B cell (primary cell): Measurements from ENCODE around the gene KCNIP1. TPM values are rescaled to one million over a fixed set of nuclear protein-coding genes. Genes with fewer than 3 reads are reported as not detected.

Experiments
- ATAC-seq: fragments of 200-7000 bp; cut with Tn5 transposase; one replicate; pipeline ENCODE4 v1.10.0; 2021; ENCODE audit warnings: low read depth, mild to moderate bottlenecking, moderate number of reproducible peaks, moderate library complexity
- CTCF ChIA-PET: fragments of 350-600 bp; sonication (Branson Sonifier 250); formaldehyde crosslinking; loops from one replicate; lab custom pipeline; 2021; ENCODE audit warnings: antibody characterized with exemption, inconsistent platforms; lab: Charles Lee
- POLR2A ChIA-PET: fragments of 350-600 bp; sonication (Branson Sonifier 250); formaldehyde crosslinking; loops from one replicate; lab custom pipeline; 2021; ENCODE audit warnings: antibody characterized with exemption; lab: Charles Lee
- DNase-seq: peaks from one replicate; pipeline ENCODE4 v3.0.0; 2013
- H2AFZ ChIP-seq: 2 replicates; pipeline ENCODE4 v1.6.1; 2012; ENCODE audit warnings: mild to moderate bottlenecking, low read depth, low read length; ENCODE audit not compliant: insufficient read depth, poor library complexity, severe bottlenecking
- H3K27ac ChIP-seq, 2 donors: 1 replicate in 1 of 2; 2 replicates in 1 of 2; pipeline ENCODE4 v1.5.1; 2012 to 2013; ENCODE audit warnings: low read length in 2 of 2, mild to moderate bottlenecking in 2 of 2, moderate library complexity in 1 of 2
- H3K27me3 ChIP-seq, 4 experiments: fragments of 200-600 bp in 1 of 4; sonication (generic) in 1 of 4; replicated peaks in 1 of 4; 1 replicate in 2 of 4; 2 replicates in 2 of 4; pipeline versions ENCODE4 v1.6.1 to v1.7.0; 2013 to 2016; ENCODE audit warnings: low read length in 3 of 4, mild to moderate bottlenecking in 2 of 4, mixed read lengths in 1 of 4, moderate library complexity in 1 of 4; ENCODE audit not compliant: insufficient read depth in 4 of 4, control insufficient read depth in 3 of 4; ENCODE audit errors: control extremely low read depth in 1 of 4
- H3K36me3 ChIP-seq, 2 experiments: replicated peaks in 1 of 2; 1 replicate in 1 of 2; 2 replicates in 1 of 2; pipeline versions ENCODE4 v1.6.1 to v1.7.1; 2013; ENCODE audit warnings: low read length in 1 of 2; ENCODE audit not compliant: insufficient read depth in 2 of 2, control insufficient read depth in 1 of 2; ENCODE audit errors: control extremely low read depth in 1 of 2, extremely low read depth in 1 of 2
- H3K4me1 ChIP-seq, 2 donors: fragments of 200-600 bp in 1 of 2; sonication (generic) in 1 of 2; 1 replicate in 1 of 2; 2 replicates in 1 of 2; pipeline versions ENCODE4 v1.5.1 to v1.6.1; 2013 to 2017; ENCODE audit warnings: low read length in 2 of 2; ENCODE audit not compliant: control insufficient read depth in 2 of 2, insufficient read depth in 2 of 2
- H3K4me2 ChIP-seq: replicated peaks from 2 replicates; pipeline ENCODE3; 2012; ENCODE audit warnings: mild to moderate bottlenecking, low read depth, low read length; ENCODE audit not compliant: poor library complexity, severe bottlenecking
- H3K4me3 ChIP-seq, 5 experiments: fragments of 200-600 bp in 1 of 5; sonication (generic) in 1 of 5; 1 replicate in 3 of 5; 2 replicates in 2 of 5; pipeline versions ENCODE4 v1.5.1 to v1.7.0; 2011 to 2016; ENCODE audit warnings: low read length in 4 of 5, mild to moderate bottlenecking in 4 of 5, low read depth in 2 of 5, control low read depth in 1 of 5, moderate library complexity in 1 of 5; ENCODE audit not compliant: insufficient read depth in 1 of 5; ENCODE audit errors: control extremely low read depth in 1 of 5, extremely low read depth in 1 of 5
- H3K79me2 ChIP-seq: fragments of 200-600 bp; sonication (generic); one replicate; pipeline ENCODE4 v1.6.0; 2016; ENCODE audit warnings: low read length; ENCODE audit not compliant: control insufficient read depth, insufficient read depth
- H3K9ac ChIP-seq: fragments of 200-600 bp; sonication (generic); 2 replicates; pipeline ENCODE4 v1.6.1; 2017; ENCODE audit warnings: mild to moderate bottlenecking, low read length, moderate library complexity
- H3K9me3 ChIP-seq, 3 donors: one replicate each; pipeline versions ENCODE4 v1.6.1 to v1.7.1; 2013; ENCODE audit warnings: low read length in 2 of 3; ENCODE audit not compliant: control insufficient read depth in 2 of 3, insufficient read depth in 1 of 3; ENCODE audit errors: control extremely low read depth in 1 of 3
- H4K20me1 ChIP-seq: 2 replicates; pipeline ENCODE4 v1.6.0; 2012; ENCODE audit warnings: mild to moderate bottlenecking, low read length; ENCODE audit not compliant: insufficient read depth, control insufficient read depth, poor library complexity, severe bottlenecking
- H3K27ac Mint-ChIP-seq: one replicate; pipeline ENCODE4 v1.8.0; 2021; ENCODE audit warnings: mixed read lengths
- H3K27me3 Mint-ChIP-seq: one replicate; pipeline ENCODE4 v1.8.0; 2021; ENCODE audit warnings: mixed read lengths
- H3K4me1 Mint-ChIP-seq: one replicate; pipeline ENCODE4 v1.8.0; 2021; ENCODE audit warnings: mixed read lengths
- H3K4me3 Mint-ChIP-seq: one replicate; pipeline ENCODE4 v1.8.0; 2021; ENCODE audit warnings: mixed read lengths
- H3K9me3 Mint-ChIP-seq: one replicate; pipeline ENCODE4 v1.8.0; 2022; ENCODE audit warnings: mixed read lengths; ENCODE audit not compliant: insufficient read depth
- CTCF ChIP-seq: fragments of 200-600 bp; IDR thresholded peaks from one replicate; pipeline ENCODE4 v1.8.0; 2022; ENCODE audit warnings: antibody characterized with exemption, mild to moderate bottlenecking
- EZH2 ChIP-seq: IDR thresholded peaks from 2 replicates; pipeline ENCODE4 v1.6.1; 2012; ENCODE audit warnings: borderline replicate concordance, low read depth, mild to moderate bottlenecking, moderate library complexity, low read length; ENCODE audit not compliant: insufficient read depth, poor library complexity, severe bottlenecking
- WGBS: methylation state at CpG from one replicate; pipeline ENCODE4 v1.1.5; 2013; ENCODE audit warnings: missing lambda C conversion rate; ENCODE audit not compliant: insufficient coverage; 5-methylcytosine and 5-hydroxymethylcytosine counted together
- intact Hi-C: fragments of 100-400 bp; cut with micrococcal nuclease; formaldehyde crosslinking; loops from one replicate; pipeline ENCODE4 v1.10.0; 2022
- polyA plus RNA-seq: library from polyadenylated mRNA; depleted of rRNA; stranded (reverse); fragments of >200 nt; gene quantifications from 2 replicates; pipeline ENCODE4 v1.2.3, GENCODE V29; 2012
- total RNA-seq, 2 donors: library from RNA; stranded (reverse); fragments of 120-200 nt in 1 of 2; gene quantifications; 1 replicate in 1 of 2; 2 replicates in 1 of 2; pipeline versions ENCODE4 v1.2.3 to v1.2.4, GENCODE V29; 2013 to 2022

The KCNIP1 gene
- total and polyA plus RNA-seq, 2 donors (not counting 1 experiment from before 2014, with no cell fraction given), result not detected

- DNase-seq (no peak), ATAC-seq (no peak)
- Histone ChIP-seq H3K4me2 (no peak overlapping the region), H2AFZ (no peak overlapping the region), H3K9ac (no peak overlapping the region), H3K27ac (no peak overlapping the region), H4K20me1 (no peaks in the 10 kb centered on the region), H3K36me3 (no peaks in the 10 kb centered on the region), H3K79me2 (no peaks in the 10 kb centered on the region), H3K4me1 (no peaks in the 10 kb centered on the region), H3K4me3 (no peak overlapping the region), H3K27me3 (peaks cover 0 to 5% (median 0%) of the 10 kb centered on the region in 4 experiments), H3K9me3 (peaks cover 0 to 5% (median 0%) of the 10 kb centered on the region in 3 donors)
- intact Hi-C loops, result no loop called here
- Mint-ChIP-seq H3K4me3 (no peak overlapping the region), H3K4me1 (no peaks in the 10 kb centered on the region), H3K9me3 (no peaks in the 10 kb centered on the region), H3K27ac (no peak overlapping the region), H3K27me3 (peaks cover 21% of the 10 kb centered on the region)
- TF ChIP-seq CTCF, result no peak
- ChIA-PET CTCF (no interaction called here), POLR2A (no interaction called here)
- 62% methylated on average over 2 of the region's 4 CpGs for WGBS
Measured at GRCh38 chr5:170757182-170757601, 253.4 kb downstream of the KCNIP1 start.

- intact Hi-C loops, result no loop called here
- Mint-ChIP-seq H3K27ac (no peak overlapping the region), H3K4me3 (no peak overlapping the region), H3K4me1 (no peaks in the 10 kb centered on the region), H3K27me3 (peaks cover 21% of the 10 kb centered on the region), H3K9me3 (no peaks in the 10 kb centered on the region)
- Histone ChIP-seq H3K9me3 (peaks cover 0 to 5% (median 0%) of the 10 kb centered on the region in 3 donors), H3K4me2 (no peak overlapping the region), H3K79me2 (no peaks in the 10 kb centered on the region), H3K36me3 (no peaks in the 10 kb centered on the region), H3K27ac (no peak overlapping the region), H3K27me3 (peaks cover 0 to 5% (median 0%) of the 10 kb centered on the region in 4 experiments), H3K4me1 (no peaks in the 10 kb centered on the region), H4K20me1 (no peaks in the 10 kb centered on the region), H2AFZ (no peak overlapping the region), H3K4me3 (no peak overlapping the region), H3K9ac (no peak overlapping the region)
- WGBS, result 90% methylated on average over 2 of the region's 2 CpGs
- TF ChIP-seq EZH2 (no peak), CTCF (no peak)
- ATAC-seq (no peak), DNase-seq (no peak)
- ChIA-PET CTCF (no interaction called here), POLR2A (no interaction called here)
Measured at GRCh38 chr5:170757669-170758068, 253.8 kb downstream of the KCNIP1 start.
